NOMO-1 treated with DMSO at 0.1 percent for 48 hours (cell line): ENCODE data around the gene P4HA2.

Experiments used
- DNase-seq: peaks from one replicate; lab custom pipeline; 2025; ENCODE audit not compliant: unreplicated experiment; lab: John Stamatoyannopoulos, UW

P4HA2 gene

GRCh38 chr5:132227485-132228240 is at the start of gene P4HA2:
Gene P4HA2, minus strand, starts transcription at chr5:132227853. Its CDS starts 9,227 bp downstream, at chr5:132218626.
- DNase-seq = peak; percentile 41

GRCh38 chr5:132277256-132277655 is 49.6 kb upstream of the P4HA2 start:
- no peak for DNase-seq

- DNase-seq = no peak
Observed at GRCh38 chr5:132275367-132276220, 47.9 kb upstream of the P4HA2 start.

DNA sequence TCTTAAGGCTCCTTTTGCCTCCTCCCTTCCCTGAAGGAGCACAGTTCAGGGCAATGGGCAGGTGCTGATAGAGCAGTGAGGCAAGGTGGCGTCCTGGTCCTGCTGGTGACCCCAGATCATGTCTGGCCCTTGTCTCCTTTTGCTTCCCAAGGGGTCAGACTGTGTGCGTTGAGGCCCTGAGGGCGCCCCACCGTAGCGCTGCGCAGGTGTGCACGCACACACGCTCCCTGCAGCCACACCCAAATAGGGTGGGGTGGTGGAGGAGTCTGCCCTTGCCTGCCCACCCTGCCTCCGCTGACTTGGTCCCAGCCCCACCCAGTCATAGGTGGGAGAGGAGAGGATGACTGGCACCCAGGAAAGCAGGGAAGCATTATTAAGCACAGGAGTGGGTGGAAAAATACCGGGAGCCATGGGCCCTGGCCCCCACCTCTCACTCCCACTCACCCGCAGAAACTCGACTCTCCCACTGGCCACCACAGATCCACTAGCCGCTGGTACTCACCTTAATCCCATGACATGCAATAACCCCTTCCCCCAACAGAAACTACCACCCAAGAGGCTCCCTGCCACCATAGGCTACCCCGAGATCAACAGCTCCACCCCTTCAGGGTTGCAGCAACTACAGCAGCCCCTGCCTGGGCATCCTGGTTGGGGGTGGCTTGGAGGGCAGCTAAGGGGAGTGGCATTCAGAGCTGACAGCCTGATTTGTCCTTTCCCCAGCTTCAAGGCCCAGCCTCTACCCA is 46.6 kb upstream of the P4HA2 start:
- no peak for DNase-seq

- DNase-seq = no peak
Observed at GRCh38 chr5:132273631-132274030, 46.0 kb upstream of the P4HA2 start.

GRCh38 chr5:132272311-132273210 is 44.9 kb upstream of the P4HA2 start:
- peak; percentile 44 for DNase-seq

GRCh38 chr5:132271251-132272246 is 43.9 kb upstream of the P4HA2 start:
- no peak for DNase-seq

- no peak for DNase-seq
Observed at GRCh38 chr5:132270706-132271105, 43.1 kb upstream of the P4HA2 start.

GRCh38 chr5:132270335-132270665 is 42.6 kb upstream of the P4HA2 start:
- no peak for DNase-seq

DNA sequence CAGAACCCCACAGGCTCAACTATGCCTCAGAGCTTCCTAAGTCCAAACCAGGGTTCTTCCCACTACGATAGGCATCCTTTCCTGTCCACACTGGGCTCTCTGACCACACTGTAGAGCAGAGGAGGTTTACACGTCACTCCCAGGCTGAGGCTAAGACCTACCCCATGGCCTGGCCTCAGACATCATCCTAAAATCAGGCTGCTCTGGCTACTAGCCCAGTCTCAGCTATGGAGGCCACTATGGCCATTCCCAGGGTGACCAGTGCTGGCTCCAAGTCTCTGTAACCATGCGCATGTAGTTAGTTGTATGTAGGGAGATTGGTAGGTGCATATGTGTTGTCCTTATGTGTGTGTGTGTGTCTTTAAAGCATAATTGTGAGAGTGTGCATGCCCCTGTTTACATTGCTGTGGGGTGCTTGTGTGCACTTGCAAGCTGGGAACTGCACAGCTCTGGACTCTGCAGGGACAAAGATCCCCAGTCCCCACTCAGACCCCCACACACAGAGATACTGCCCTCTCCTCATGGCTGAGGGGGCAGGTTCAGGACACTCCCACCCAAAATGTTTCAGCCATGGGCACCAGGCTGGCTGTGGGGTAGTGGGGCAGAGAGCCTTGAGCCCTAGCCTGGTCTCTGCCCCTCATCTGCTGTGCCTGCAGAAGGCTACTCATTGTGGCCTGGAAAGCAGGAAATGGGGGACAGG is 42.1 kb upstream of the P4HA2 start:
- DNase-seq = no peak

DNA sequence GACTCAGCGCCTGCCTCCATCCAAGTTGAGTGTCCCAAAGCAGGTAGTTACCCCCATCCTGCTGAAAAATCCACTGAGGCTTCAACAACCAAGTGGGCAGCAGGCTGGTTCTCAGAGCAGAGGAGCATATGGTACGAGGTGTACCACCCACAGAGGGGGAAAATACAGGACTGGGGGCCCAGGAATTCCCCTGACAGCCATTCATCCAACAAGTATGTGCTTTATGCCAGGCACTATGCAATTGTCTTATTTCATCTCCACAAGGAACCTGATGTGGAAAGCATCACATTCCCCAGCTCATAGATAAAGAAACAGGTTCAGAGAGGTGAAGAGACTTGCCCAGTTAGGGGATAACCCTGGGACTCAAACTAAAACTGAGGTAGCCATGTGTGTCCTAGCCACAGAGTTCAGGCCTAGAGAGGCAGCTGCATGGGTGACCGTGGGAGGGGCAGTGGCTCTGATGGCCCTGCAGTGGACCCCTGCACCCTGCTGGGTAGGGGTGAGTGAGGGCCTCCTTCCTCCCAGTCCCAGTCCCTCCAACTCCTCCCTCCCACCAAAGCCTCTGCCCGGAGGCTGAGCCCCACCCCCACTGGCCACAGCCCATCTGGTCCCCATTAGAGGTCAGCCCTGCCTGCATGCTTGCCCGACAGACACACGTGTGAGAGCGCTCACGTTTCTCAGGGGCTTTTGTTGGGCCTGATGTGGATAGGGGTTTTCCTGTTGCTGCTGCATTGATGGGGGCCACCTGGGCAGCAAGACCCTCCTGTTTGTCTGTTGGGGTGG is 41.3 kb upstream of the P4HA2 start:
- no peak for DNase-seq

DNA sequence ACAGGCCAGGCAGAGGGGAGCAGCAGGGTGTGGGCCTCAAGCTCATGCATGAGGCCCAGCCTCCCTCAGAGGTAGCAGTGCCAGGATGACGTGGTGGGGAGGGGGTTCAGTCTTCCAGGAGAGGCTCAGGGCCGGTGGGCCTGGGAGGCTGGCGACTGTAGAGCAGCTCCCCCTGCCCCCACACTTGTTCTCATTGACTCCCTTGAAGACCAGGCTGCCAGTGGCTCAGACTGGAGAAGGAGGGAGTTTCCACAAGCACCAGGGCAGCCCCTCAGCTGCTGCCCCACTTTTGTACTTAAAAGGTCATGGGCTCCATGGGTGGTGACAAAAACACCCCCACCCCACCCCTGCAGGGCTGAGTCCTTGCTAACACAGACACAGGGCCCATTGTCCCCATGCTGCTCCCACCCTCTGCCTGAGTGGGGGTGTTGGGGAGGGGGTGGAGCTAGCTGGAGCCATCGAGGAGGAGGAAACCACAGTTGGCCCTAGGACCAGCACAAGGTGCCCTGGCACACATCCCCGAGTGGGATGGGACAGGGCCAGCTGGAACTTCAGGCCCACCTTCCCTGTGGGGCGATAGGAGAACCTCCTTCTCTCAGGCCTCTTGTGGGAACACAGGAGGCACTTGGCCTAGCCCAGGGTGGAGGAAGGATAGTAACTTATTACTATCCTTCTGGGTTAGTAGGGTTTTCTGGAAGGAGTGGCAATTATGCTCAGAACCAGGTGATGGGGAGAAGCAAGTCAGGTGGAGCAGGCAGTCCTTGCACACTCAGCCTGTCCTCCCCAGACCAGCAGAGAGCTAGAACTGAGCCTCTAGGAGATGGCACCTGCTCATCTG is 40.5 kb upstream of the P4HA2 start:
- DNase-seq = no peak

- DNase-seq = no peak
Observed at GRCh38 chr5:132267166-132267739, 39.6 kb upstream of the P4HA2 start.

DNA sequence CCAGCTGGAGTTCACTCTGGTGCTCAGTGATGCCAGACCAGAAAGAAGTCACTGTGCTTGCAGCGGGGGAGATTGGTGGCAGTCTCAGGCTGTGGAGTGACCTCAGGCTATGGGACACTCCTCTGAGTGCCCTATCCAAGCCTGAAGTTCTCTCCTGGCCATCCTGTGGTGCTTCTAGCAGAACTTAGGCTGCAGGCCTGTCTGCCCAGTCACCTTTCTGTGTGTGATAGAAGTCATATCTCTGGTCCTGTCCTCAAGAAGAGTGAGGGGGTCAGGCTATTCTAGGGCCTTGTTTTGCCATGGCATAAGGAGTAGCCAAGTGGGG is 39.1 kb upstream of the P4HA2 start:
- no peak for DNase-seq

DNA sequence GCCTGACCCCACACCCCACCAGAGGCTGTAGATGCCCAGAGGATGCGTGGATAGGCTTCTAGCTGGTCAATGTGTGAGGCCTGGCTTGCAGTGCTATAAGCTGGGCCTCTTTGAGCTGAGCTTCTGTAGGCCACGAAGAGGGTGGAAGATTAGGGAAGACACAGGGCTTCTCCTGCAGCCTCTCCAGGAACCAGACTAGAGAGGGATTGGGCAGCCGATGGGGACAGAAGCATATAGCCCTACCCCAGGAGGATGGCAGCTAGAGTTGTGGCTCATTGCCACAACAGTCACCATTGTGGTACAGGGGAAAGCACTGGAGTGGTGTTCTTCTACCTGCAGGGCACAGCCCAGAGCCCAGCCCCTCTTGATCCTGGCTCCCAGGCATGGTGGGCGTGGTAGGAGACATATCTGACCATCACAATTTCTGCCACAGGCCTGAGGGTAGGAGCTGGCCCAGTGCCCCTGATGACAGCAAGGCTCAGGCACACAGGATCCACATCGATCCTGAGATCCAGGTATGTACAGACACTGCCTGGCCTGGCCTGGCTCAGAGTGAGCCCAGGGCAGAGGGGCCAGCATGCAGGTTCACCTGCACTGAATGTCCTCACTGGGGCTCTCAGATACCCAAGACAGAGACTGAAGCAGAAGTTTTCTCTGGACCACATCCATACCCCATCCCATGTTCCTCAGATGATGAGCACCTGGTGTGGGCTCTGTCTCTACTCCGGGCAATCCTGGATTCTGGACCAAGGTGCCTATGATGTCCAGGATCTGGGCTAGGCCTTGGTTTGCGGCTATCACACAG is 38.6 kb upstream of the P4HA2 start:
- no peak for DNase-seq

GRCh38 chr5:132265336-132266030 is 37.8 kb upstream of the P4HA2 start:
- no peak for DNase-seq
